CD4-positive, alpha-beta T cell (primary cell): ENCODE measurements around the gene CANX. TPM values are rescaled to one million over a fixed set of nuclear protein-coding genes. Genes with fewer than 3 reads are reported as not detected.

Source experiments
- ATAC-seq: fragments of 200-7000 bp; cut with Tn5 transposase; one replicate; pipeline ENCODE4 v1.10.0; 2022; ENCODE audit warnings: mild to moderate bottlenecking; ENCODE audit not compliant: poor library complexity
- CTCF ChIA-PET: fragments of 350-600 bp; sonication (Branson Sonifier 250); formaldehyde crosslinking; loops from one replicate; lab custom pipeline; 2021; ENCODE audit warnings: antibody characterized with exemption, inconsistent platforms; lab: Charles Lee
- POLR2A ChIA-PET: fragments of 350-600 bp; sonication (Branson Sonifier 250); formaldehyde crosslinking; loops from one replicate; lab custom pipeline; 2021; ENCODE audit warnings: antibody characterized with exemption, inconsistent platforms; lab: Charles Lee
- DNase-seq, 14 experiments: peaks; one replicate each; pipeline ENCODE4 v3.0.0-alpha.2; 2013 to 2020; ENCODE audit warnings: mixed read lengths in 2 of 14
- H3K27ac ChIP-seq, 2 donors: one replicate each; pipeline versions ENCODE4 v1.5.1 to v1.7.0; 2013; ENCODE audit warnings: low read length in 2 of 2, low read depth in 1 of 2, mild to moderate bottlenecking in 1 of 2
- H3K27me3 ChIP-seq, 2 experiments: 1 replicate in 1 of 2; 2 replicates in 1 of 2; pipeline versions ENCODE4 v1.6.1 to v1.7.0; 2013; ENCODE audit warnings: low read length in 2 of 2, control low read depth in 1 of 2, mild to moderate bottlenecking in 1 of 2, moderate library complexity in 1 of 2; ENCODE audit not compliant: insufficient read depth in 2 of 2, control insufficient read depth in 1 of 2
- H3K36me3 ChIP-seq: one replicate; pipeline ENCODE4 v1.6.1; 2013; ENCODE audit warnings: low read length, control low read depth; ENCODE audit not compliant: insufficient read depth
- H3K4me1 ChIP-seq: one replicate; pipeline ENCODE4 v1.6.1; 2013; ENCODE audit warnings: low read length, control low read depth; ENCODE audit not compliant: insufficient read depth
- H3K4me3 ChIP-seq: one replicate; pipeline ENCODE4 v1.5.1; 2013; ENCODE audit warnings: mild to moderate bottlenecking, low read length, moderate library complexity
- H3K9me3 ChIP-seq, 2 experiments: 1 replicate in 1 of 2; 2 replicates in 1 of 2; pipeline versions ENCODE4 v1.6.1 to v1.7.0; 2013; ENCODE audit warnings: low read length in 2 of 2, mild to moderate bottlenecking in 2 of 2, control low read depth in 1 of 2, moderate library complexity in 1 of 2; ENCODE audit not compliant: control insufficient read depth in 1 of 2, insufficient read depth in 1 of 2
- H3K27ac Mint-ChIP-seq: one replicate; pipeline ENCODE4 v1.8.0; 2020; ENCODE audit warnings: mixed read lengths
- H3K27me3 Mint-ChIP-seq: one replicate; pipeline ENCODE4 v1.8.0; 2021; ENCODE audit warnings: mixed read lengths
- H3K36me3 Mint-ChIP-seq: one replicate; pipeline ENCODE4 v1.8.0; 2021; ENCODE audit warnings: low read depth, mixed read lengths
- H3K4me1 Mint-ChIP-seq: one replicate; pipeline ENCODE4 v1.8.0; 2021; ENCODE audit warnings: low read depth, mixed read lengths
- H3K4me3 Mint-ChIP-seq: one replicate; pipeline ENCODE4 v1.8.0; 2020; ENCODE audit warnings: mild to moderate bottlenecking, mixed read lengths
- H3K9me3 Mint-ChIP-seq: one replicate; pipeline ENCODE4 v1.8.0; 2020; ENCODE audit warnings: mixed read lengths
- intact Hi-C, 2 experiments: fragments of 100-400 bp; cut with DNase I in 1 of 2; cut with micrococcal nuclease in 1 of 2; formaldehyde crosslinking; loops; one replicate each; pipeline versions ENCODE4 v1.15.1 to v1.9.0; 2023 to 2025; cut with DNase I, micrococcal nuclease
- total RNA-seq, 174 experiments: library from RNA in 2 of 174; stranded (reverse) in 2 of 174; gene quantifications; one replicate each; pipeline ENCODE4 v1.2.3 and lab custom pipeline; 2021 to 2026
- TF ChIP-seq, protein P1 (sequence below): fragments of 200-600 bp; IDR thresholded peaks from one replicate; pipeline ENCODE4 v1.8.0; 2022; ENCODE audit warnings: antibody characterized with exemption, mild to moderate bottlenecking

CANX gene
- total RNA-seq, 2 experiments from 2014 or later, result 150 to 152 TPM

DNA sequence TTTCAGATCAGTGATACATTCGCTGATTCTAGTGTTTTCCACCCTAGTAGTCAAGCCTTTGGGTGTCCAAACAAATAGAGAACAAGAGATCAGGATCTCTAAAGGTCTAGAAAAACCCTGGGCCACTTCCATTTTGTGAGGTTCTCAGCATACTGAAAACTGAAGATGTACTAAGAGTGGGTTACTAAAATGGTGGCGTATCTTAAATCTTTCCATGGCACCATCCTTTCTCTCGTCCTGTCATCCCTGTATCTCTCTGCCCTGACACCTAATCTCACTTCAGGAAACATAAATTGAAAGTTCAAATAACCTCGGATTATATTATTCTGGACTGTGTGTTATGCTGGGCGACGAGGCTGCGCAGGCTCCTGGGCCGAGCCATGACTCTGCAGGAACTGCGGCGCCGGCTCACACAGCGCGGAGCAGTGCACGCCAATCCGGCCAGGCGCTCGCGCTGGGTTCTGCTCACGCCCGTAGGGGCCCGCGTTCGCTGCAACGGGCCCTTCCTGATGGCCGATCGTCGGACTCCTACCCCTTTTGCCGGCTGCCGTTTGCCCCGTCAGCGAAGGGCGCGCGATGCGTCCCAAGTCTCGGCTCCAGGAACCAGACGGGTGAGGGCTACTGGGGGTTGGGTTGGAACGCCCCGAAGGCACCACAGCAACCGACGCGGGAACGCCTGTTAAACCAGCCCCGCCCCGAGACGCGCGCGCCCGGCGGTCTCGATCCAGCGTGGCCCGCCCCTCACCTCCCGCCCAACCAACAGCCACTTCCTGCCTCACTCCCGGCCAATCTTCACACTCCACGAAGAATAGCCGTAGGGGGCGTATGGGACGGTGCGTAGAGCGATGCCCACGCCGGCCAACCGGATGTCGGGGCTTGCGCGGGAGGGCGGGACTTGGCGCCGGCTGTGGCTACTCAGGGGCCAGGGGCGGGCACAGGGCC, 503 bp upstream of the CANX start:
- POLR2A ChIA-PET, result interaction anchor here (1.5 to 3.2 kb wide), 6 partner anchors 19 to 75 kb away, joined by 15 to 23 read pairs (median 18); partner anchors contain the start of genes HNRNPH1 and MAML1
- H3K4me1 ChIP-seq, result peaks cover 49% of the 10 kb centered on the region
- no peaks in the 10 kb centered on the region for H3K27me3 Mint-ChIP-seq

DNA sequence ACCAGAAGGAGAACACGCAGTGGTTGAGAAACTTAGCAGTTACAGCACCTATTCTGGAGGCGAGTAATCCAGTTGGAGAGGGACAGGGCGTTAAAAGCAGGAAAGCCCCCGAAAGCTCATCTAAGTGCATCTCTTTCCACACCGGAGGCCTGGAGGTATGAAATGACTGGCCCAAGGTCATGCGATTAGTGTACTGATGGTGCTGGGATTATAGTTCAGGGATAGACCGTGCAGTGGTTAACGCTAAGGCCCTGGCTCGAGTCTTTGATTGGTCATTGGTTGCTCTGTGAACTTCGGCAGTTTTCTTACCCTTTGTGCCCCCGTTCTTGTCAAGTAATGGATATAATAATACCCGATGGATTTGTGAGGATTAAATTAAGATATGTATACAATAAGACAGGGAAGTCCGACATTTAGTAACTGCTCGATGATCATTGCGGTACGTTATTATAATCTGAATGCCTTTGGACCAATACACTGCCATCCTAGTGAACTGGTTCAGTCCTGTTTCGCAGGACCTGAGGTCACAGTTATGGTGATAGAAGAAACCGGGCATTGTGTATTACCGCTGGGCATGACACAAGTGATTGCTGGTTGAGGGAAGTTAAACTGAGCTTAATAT, 960 bp downstream of the CANX start:
- peak overlapping the region; percentile 85 to 94 for H3K27ac ChIP-seq
- no peaks in the 10 kb centered on the region for H3K9me3 Mint-ChIP-seq
- peak overlapping the region; percentile 95 for H3K4me3 Mint-ChIP-seq
- H3K4me3 ChIP-seq, result peak overlapping the region; percentile 93
- peaks cover 50% of the 10 kb centered on the region for H3K4me1 ChIP-seq
- peaks cover 46% of the 10 kb centered on the region for H3K36me3 Mint-ChIP-seq
- intact Hi-C loops, result loop anchor here in 1 of 2 experiments (2.0 to 10.0 kb wide), 3 partner anchors 75 to 1075 kb away; partner anchors contain the start of gene CLK4
- peaks cover 51% of the 10 kb centered on the region for H3K4me1 Mint-ChIP-seq
- ChIA-PET POLR2A (interaction anchor here (0.6 to 3.2 kb wide), 9 partner anchors 16 to 141 kb away, joined by 3 to 23 read pairs (median 3); partner anchors contain the start of genes HNRNPH1 and MAML1), CTCF (interaction anchor here (0.8 to 2.1 kb wide), 3 partner anchors 21 to 159 kb away, joined by 3 to 4 read pairs (median 3); partner anchors contain the start of gene MRNIP)
- peak overlapping the region; percentile 98 for H3K27ac Mint-ChIP-seq
- H3K36me3 ChIP-seq, result peaks cover 29% of the 10 kb centered on the region
- TF ChIP-seq, protein P1, sequence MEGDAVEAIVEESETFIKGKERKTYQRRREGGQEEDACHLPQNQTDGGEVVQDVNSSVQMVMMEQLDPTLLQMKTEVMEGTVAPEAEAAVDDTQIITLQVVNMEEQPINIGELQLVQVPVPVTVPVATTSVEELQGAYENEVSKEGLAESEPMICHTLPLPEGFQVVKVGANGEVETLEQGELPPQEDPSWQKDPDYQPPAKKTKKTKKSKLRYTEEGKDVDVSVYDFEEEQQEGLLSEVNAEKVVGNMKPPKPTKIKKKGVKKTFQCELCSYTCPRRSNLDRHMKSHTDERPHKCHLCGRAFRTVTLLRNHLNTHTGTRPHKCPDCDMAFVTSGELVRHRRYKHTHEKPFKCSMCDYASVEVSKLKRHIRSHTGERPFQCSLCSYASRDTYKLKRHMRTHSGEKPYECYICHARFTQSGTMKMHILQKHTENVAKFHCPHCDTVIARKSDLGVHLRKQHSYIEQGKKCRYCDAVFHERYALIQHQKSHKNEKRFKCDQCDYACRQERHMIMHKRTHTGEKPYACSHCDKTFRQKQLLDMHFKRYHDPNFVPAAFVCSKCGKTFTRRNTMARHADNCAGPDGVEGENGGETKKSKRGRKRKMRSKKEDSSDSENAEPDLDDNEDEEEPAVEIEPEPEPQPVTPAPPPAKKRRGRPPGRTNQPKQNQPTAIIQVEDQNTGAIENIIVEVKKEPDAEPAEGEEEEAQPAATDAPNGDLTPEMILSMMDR, result no peak
- no peaks in the 10 kb centered on the region for H3K27me3 ChIP-seq
- DNase-seq, result peak in 3 of 14 experiments; percentile 45 to 59 (median 54)
- ATAC-seq, result no peak
- H3K9me3 ChIP-seq, result no peaks in the 10 kb centered on the region
- no peaks in the 10 kb centered on the region for H3K27me3 Mint-ChIP-seq

More for the DNA sequence above, 503 bp upstream of the CANX start:
- TF ChIP-seq, protein P1, result no peak
- Histone ChIP-seq H3K36me3 (peaks cover 17% of the 10 kb centered on the region), H3K27ac (peak overlapping the region; percentile 83 to 94), H3K9me3 (no peaks in the 10 kb centered on the region), H3K27me3 (no peaks in the 10 kb centered on the region), H3K4me3 (peak overlapping the region; percentile 93)
- H3K4me1 Mint-ChIP-seq, result peaks cover 47% of the 10 kb centered on the region
- peaks cover 37% of the 10 kb centered on the region for H3K36me3 Mint-ChIP-seq
- no peaks in the 10 kb centered on the region for H3K9me3 Mint-ChIP-seq
- H3K4me3 Mint-ChIP-seq, result peak overlapping the region; percentile 95
- DNase-seq (peak; percentile 97 to 100 (median 98)), ATAC-seq (peak; percentile 86)
- CTCF ChIA-PET, result interaction anchor here (1.3 kb wide), 1 partner anchor 20 kb away, joined by 4 read pairs; no protein-coding TSS in a partner anchor
- peak overlapping the region; percentile 98 for H3K27ac Mint-ChIP-seq
- intact Hi-C loops, result loop anchor here (1.0 to 10.0 kb wide), 7 partner anchors 19 to 1073 kb away; partner anchors contain the start of genes MAML1 (in 2 of the 2), CLK4 (in 1 of the 2) and HNRNPH1 (in 1 of the 2)

DNA sequence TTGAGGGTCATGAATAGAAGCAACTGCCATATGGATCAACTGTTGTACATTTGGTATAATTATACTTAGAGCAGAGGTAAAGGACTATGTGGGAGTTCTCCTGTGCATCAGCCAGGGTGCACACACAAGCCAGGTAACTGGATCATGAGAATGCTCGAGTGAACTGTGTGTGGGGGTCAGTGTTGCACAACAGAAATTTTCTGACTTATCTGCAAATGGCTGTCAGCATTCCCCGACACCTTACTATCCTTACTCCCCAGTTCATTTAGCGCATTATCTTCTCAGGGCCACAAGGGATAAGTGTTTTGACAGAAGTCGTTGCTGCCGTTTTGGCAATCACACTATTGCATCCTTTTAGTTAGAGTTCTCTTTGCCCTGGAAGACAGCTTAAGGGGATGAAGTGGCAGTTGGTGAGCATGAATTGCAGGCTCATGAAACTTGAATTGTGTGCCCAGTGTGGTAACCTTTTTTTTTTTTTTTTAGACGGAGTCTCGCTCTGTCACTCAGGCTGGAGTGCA, 1.7 kb downstream of the CANX start:
- Mint-ChIP-seq H3K36me3 (peaks cover 51% of the 10 kb centered on the region), H3K9me3 (no peaks in the 10 kb centered on the region), H3K4me1 (peaks cover 56% of the 10 kb centered on the region), H3K27me3 (no peaks in the 10 kb centered on the region), H3K27ac (peak overlapping the region; percentile 98), H3K4me3 (peak overlapping the region; percentile 95)
- ATAC-seq (no peak), DNase-seq (peak in 2 of 14 experiments; percentile 7 to 19)
- CTCF ChIA-PET, result interaction anchor here (0.8 to 2.1 kb wide), 3 partner anchors 22 to 158 kb away, joined by 3 to 4 read pairs (median 3); partner anchors contain the start of gene MRNIP
- Histone ChIP-seq H3K9me3 (no peaks in the 10 kb centered on the region), H3K4me3 (peak overlapping the region; percentile 93), H3K27me3 (no peaks in the 10 kb centered on the region), H3K4me1 (peaks cover 53% of the 10 kb centered on the region), H3K27ac (no peak overlapping the region), H3K36me3 (peaks cover 35% of the 10 kb centered on the region)
- POLR2A ChIA-PET, result interaction anchor here (0.6 to 3.2 kb wide), 6 partner anchors 17 to 141 kb away, joined by 3 to 23 read pairs (median 10); partner anchors contain the start of genes HNRNPH1 and MAML1
- intact Hi-C loops, result no loop called here
- TF ChIP-seq, protein P1, result no peak
